HEK293 (cell line): ENCODE results near the gene TUBB2B.

Source experiments
- MEIS1 ChIP-seq: sonication (generic); formaldehyde crosslinking; IDR thresholded peaks from 2 replicates; pipeline ENCODE4 v1.8.1; 2022; ENCODE audit warnings: missing genetic modification reagents, mild to moderate bottlenecking, borderline replicate concordance
- YY1 ChIP-seq: fragments of 450-650 bp; formaldehyde crosslinking; IDR thresholded peaks from 2 replicates; pipeline ENCODE4 v1.5.1; 2018; ENCODE audit warnings: missing biosample characterization, missing genetic modification characterization
- ZBTB1 ChIP-seq: fragments of 450-650 bp; formaldehyde crosslinking; IDR thresholded peaks from 2 replicates; pipeline ENCODE4 v1.5.1; 2016; ENCODE audit warnings: missing biosample characterization, missing genetic modification characterization
- ZNF169 ChIP-seq: fragments of 450-650 bp; formaldehyde crosslinking; IDR thresholded peaks from 2 replicates; pipeline ENCODE4 v1.5.1; 2016; ENCODE audit warnings: missing biosample characterization, missing genetic modification characterization
- ZNF174 ChIP-seq: fragments of 450-650 bp; formaldehyde crosslinking; IDR thresholded peaks from 2 replicates; pipeline ENCODE4 v1.5.0; 2017; ENCODE audit warnings: missing biosample characterization, mild to moderate bottlenecking, missing genetic modification characterization
- ZNF221 ChIP-seq: fragments of 450-650 bp; formaldehyde crosslinking; IDR thresholded peaks from 2 replicates; pipeline ENCODE4 v1.5.1; 2017; ENCODE audit warnings: missing biosample characterization, missing genetic modification characterization, borderline replicate concordance
- ZNF843 ChIP-seq: fragments of 450-650 bp; formaldehyde crosslinking; IDR thresholded peaks from 2 replicates; pipeline ENCODE4 v1.5.1; 2016; ENCODE audit warnings: missing biosample characterization, missing genetic modification characterization
- TF ChIP-seq, protein P1 (sequence below): fragments of 450-650 bp; formaldehyde crosslinking; IDR thresholded peaks from 2 replicates; pipeline ENCODE4 v1.5.1; 2016; ENCODE audit warnings: missing biosample characterization, missing genetic modification characterization

GRCh38 chr6:3204921-3205320, 22.5 kb downstream of the TUBB2B start:
- TF ChIP-seq ZNF221 (tag by site-specific recombination), result no peak
- no peak for TF ChIP-seq ZNF174
- TF ChIP-seq, protein P1, sequence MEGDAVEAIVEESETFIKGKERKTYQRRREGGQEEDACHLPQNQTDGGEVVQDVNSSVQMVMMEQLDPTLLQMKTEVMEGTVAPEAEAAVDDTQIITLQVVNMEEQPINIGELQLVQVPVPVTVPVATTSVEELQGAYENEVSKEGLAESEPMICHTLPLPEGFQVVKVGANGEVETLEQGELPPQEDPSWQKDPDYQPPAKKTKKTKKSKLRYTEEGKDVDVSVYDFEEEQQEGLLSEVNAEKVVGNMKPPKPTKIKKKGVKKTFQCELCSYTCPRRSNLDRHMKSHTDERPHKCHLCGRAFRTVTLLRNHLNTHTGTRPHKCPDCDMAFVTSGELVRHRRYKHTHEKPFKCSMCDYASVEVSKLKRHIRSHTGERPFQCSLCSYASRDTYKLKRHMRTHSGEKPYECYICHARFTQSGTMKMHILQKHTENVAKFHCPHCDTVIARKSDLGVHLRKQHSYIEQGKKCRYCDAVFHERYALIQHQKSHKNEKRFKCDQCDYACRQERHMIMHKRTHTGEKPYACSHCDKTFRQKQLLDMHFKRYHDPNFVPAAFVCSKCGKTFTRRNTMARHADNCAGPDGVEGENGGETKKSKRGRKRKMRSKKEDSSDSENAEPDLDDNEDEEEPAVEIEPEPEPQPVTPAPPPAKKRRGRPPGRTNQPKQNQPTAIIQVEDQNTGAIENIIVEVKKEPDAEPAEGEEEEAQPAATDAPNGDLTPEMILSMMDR (tag by site-specific recombination), result no peak
- TF ChIP-seq MEIS1, result no peak
- no peak for TF ChIP-seq ZNF169 (tag by site-specific recombination)
- TF ChIP-seq YY1 (tag by site-specific recombination), result no peak
- TF ChIP-seq ZNF843 (tag by site-specific recombination), result no peak
- no peak for TF ChIP-seq ZBTB1 (tag by site-specific recombination)
